Liver (tissue), 9 donors: ENCODE results near the gene MAPT. TPM values are rescaled to one million over a fixed set of nuclear protein-coding genes. Genes with fewer than 3 reads are reported as not detected.

Experiments used
- DNase-seq: peaks from one replicate; pipeline ENCODE4 v3.0.0-alpha.2; 2017; ENCODE audit warnings: low spot score
- H3K27ac ChIP-seq, 2 donors: one replicate each; pipeline ENCODE4 v1.7.0; 2013; ENCODE audit warnings: inconsistent platforms in 2 of 2, low read length in 2 of 2, control low read depth in 1 of 2, low read depth in 1 of 2, mild to moderate bottlenecking in 1 of 2
- H3K27me3 ChIP-seq, 4 donors: one replicate each; pipeline versions ENCODE4 v1.6.1 to v1.7.0; 2013; ENCODE audit warnings: low read length in 3 of 4, inconsistent platforms in 1 of 4, mild to moderate bottlenecking in 1 of 4, moderate library complexity in 1 of 4; ENCODE audit not compliant: control insufficient read depth in 4 of 4, insufficient read depth in 4 of 4
- H3K36me3 ChIP-seq, 4 donors: one replicate each; pipeline versions ENCODE4 v1.6.1 to v1.7.0; 2013; ENCODE audit warnings: low read length in 3 of 4, mild to moderate bottlenecking in 3 of 4, low read depth in 1 of 4, moderate library complexity in 1 of 4; ENCODE audit not compliant: control insufficient read depth in 4 of 4, insufficient read depth in 3 of 4
- H3K4me1 ChIP-seq, 4 donors: one replicate each; pipeline versions ENCODE4 v1.6.1 to v1.7.0; 2013; ENCODE audit warnings: low read length in 3 of 4, mild to moderate bottlenecking in 3 of 4, moderate library complexity in 1 of 4; ENCODE audit not compliant: control insufficient read depth in 4 of 4, insufficient read depth in 4 of 4
- H3K4me3 ChIP-seq, 3 donors: one replicate each; pipeline versions ENCODE4 v1.6.1 to v1.7.0; 2013; ENCODE audit warnings: low read length in 3 of 3, control low read depth in 1 of 3, low read depth in 1 of 3, mild to moderate bottlenecking in 1 of 3
- H3K9ac ChIP-seq, 2 donors: one replicate each; pipeline ENCODE4 v1.7.0; 2013; ENCODE audit warnings: low read length in 2 of 2, mild to moderate bottlenecking in 2 of 2, moderate library complexity in 2 of 2, control low read depth in 1 of 2, low read depth in 1 of 2
- H3K9me3 ChIP-seq, 4 donors: one replicate each; pipeline versions ENCODE4 v1.6.1 to v1.7.0; 2013; ENCODE audit warnings: low read length in 3 of 4; ENCODE audit not compliant: control insufficient read depth in 4 of 4
- EGR1 ChIP-seq, 2 donors: IDR thresholded peaks; 2 replicates each; pipeline ENCODE4 v1.6.1; 2016 to 2018; ENCODE audit warnings: antibody characterized with exemption in 2 of 2, low read depth in 2 of 2
- FOXA1 ChIP-seq: IDR thresholded peaks from 2 replicates; pipeline ENCODE4 v1.6.1; 2016; ENCODE audit warnings: antibody characterized with exemption
- FOXA2 ChIP-seq: IDR thresholded peaks from 2 replicates; pipeline ENCODE4 v1.6.1; 2016; ENCODE audit warnings: antibody characterized with exemption
- GABPA ChIP-seq, 2 donors: IDR thresholded peaks in 1 of 2; conservative IDR thresholded peaks in 1 of 2; 2 replicates each; pipeline ENCODE4 v1.6.1; 2016; ENCODE audit warnings: antibody characterized with exemption in 2 of 2, mild to moderate bottlenecking in 1 of 2, moderate library complexity in 1 of 2
- HNF4A ChIP-seq, 2 donors: conservative IDR thresholded peaks; 2 replicates each; pipeline ENCODE4 v1.6.1; 2016; ENCODE audit warnings: antibody characterized with exemption in 2 of 2, mild to moderate bottlenecking in 2 of 2
- HNF4G ChIP-seq: IDR thresholded peaks from 2 replicates; pipeline ENCODE4 v1.6.1; 2016; ENCODE audit warnings: antibody characterized with exemption
- JUND ChIP-seq, 2 donors: IDR thresholded peaks; 2 replicates each; pipeline ENCODE4 v1.6.1; 2016; ENCODE audit warnings: antibody characterized with exemption in 2 of 2
- RAD21 ChIP-seq, 2 donors: IDR thresholded peaks; 2 replicates each; pipeline ENCODE4 v1.6.1; 2016; ENCODE audit warnings: antibody characterized with exemption in 2 of 2, mild to moderate bottlenecking in 2 of 2
- RXRA ChIP-seq, 2 donors: IDR thresholded peaks; 2 replicates each; pipeline ENCODE4 v1.6.1; 2017 to 2018; ENCODE audit warnings: antibody characterized with exemption in 2 of 2, mild to moderate bottlenecking in 1 of 2
- SP1 ChIP-seq: IDR thresholded peaks from 2 replicates; pipeline ENCODE4 v1.6.1; 2018; ENCODE audit warnings: antibody characterized with exemption, mild to moderate bottlenecking
- TAF1 ChIP-seq: conservative IDR thresholded peaks from 2 replicates; pipeline ENCODE4 v1.6.1; 2016; ENCODE audit warnings: antibody characterized with exemption, mild to moderate bottlenecking
- YY1 ChIP-seq: IDR thresholded peaks from 2 replicates; pipeline ENCODE4 v1.6.1; 2016; ENCODE audit warnings: antibody characterized with exemption, mild to moderate bottlenecking
- WGBS: extraction: QIAGEN DNeasy Blood & Tissue Kit; methylation state at CpG from one replicate; pipeline ENCODE4 v1.1.7; 2013; 5-methylcytosine and 5-hydroxymethylcytosine counted together
- polyA plus RNA-seq, 2 donors: library from polyadenylated mRNA; stranded (reverse) in 1 of 2; unstranded in 1 of 2; fragments of 200-250 nt in 1 of 2; fragments of >200 nt in 1 of 2; fragmentation: Nextera tagmentation in 1 of 2; extraction: Ambion mirVana in 1 of 2; gene quantifications; one replicate each; pipeline versions ENCODE4 v1.2.1 to v1.2.3, GENCODE V29; 2013 to 2015
- total RNA-seq, 2 donors: library from RNA; depleted of rRNA; stranded (reverse); fragments of >200 nt; gene quantifications; one replicate each; pipeline ENCODE4 v1.2.3, GENCODE V29; 2014
- TF ChIP-seq, protein P1 (sequence below): IDR thresholded peaks from 2 replicates; pipeline ENCODE4 v1.6.1; 2016; ENCODE audit warnings: antibody characterized with exemption
- TF ChIP-seq, protein P2 (sequence below): IDR thresholded peaks from 2 replicates; pipeline ENCODE4 v1.6.1; 2016; ENCODE audit warnings: antibody characterized with exemption, mild to moderate bottlenecking
- TF ChIP-seq, protein P3 (sequence below): fragments of 150-350 bp; IDR thresholded peaks from 2 replicates; pipeline ENCODE4 v1.5.1; 2017; ENCODE audit warnings: improper control_type of control experiment, low read depth, low read length; ENCODE audit not compliant: missing input control
- donor health status: healthy.
- donor health status: healthy.
- donor health status: healthy.
- donor health status: healthy.
- donor health status: healthy.

Gene MAPT
- total and polyA plus RNA-seq, 4 donors: 0.05 to 0.67 (median 0.27) TPM

DNA sequence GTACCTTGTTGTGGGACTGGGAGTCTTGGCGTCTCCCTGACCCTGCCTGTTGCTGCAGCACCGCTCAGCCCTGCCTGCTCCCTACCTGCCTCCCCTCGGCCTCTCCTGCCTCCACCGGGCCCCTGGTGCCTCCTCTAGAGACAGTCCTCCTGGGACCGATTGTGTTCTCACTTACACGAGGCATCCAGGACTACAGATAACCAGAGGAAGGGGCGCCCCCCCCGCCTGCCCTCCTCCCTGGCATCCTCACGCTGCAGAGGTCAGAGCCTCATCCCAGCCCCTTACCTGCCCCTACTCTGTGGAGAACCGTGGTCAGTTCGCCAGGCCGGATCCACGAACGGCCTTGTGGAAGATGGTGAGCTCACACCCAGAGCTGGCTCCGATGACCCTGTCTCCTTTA is 24.8 kb downstream of the MAPT start:
- DNase-seq: no peak
- TF ChIP-seq HNF4G: no peak
- TF ChIP-seq, protein P1, sequence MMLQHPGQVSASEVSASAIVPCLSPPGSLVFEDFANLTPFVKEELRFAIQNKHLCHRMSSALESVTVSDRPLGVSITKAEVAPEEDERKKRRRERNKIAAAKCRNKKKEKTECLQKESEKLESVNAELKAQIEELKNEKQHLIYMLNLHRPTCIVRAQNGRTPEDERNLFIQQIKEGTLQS: no peak

DNA sequence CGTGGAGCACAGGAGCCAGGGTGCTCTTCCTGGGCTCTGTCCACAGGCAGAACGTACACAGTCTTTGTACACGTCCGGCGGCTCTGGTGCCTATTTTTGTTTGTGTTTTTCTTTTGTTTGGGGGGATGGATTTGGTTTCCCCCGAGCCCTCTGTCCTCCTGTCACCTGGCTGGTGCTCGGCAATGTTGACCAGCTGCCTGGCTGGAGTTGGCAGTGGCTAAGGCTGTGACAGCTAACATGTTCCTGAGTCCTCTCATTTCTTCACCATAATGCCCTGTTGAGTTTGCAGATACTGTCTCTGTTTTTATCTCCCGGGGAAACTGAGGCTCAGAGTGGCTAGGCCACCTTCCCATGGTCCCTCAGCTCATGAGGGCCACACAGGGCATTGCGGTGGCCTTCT is 25.7 kb downstream of the MAPT start:
- H3K4me1 ChIP-seq: peaks cover 6 to 25% (median 21%) of the 10 kb centered on the region in 4 donors
- TF ChIP-seq, protein P2, sequence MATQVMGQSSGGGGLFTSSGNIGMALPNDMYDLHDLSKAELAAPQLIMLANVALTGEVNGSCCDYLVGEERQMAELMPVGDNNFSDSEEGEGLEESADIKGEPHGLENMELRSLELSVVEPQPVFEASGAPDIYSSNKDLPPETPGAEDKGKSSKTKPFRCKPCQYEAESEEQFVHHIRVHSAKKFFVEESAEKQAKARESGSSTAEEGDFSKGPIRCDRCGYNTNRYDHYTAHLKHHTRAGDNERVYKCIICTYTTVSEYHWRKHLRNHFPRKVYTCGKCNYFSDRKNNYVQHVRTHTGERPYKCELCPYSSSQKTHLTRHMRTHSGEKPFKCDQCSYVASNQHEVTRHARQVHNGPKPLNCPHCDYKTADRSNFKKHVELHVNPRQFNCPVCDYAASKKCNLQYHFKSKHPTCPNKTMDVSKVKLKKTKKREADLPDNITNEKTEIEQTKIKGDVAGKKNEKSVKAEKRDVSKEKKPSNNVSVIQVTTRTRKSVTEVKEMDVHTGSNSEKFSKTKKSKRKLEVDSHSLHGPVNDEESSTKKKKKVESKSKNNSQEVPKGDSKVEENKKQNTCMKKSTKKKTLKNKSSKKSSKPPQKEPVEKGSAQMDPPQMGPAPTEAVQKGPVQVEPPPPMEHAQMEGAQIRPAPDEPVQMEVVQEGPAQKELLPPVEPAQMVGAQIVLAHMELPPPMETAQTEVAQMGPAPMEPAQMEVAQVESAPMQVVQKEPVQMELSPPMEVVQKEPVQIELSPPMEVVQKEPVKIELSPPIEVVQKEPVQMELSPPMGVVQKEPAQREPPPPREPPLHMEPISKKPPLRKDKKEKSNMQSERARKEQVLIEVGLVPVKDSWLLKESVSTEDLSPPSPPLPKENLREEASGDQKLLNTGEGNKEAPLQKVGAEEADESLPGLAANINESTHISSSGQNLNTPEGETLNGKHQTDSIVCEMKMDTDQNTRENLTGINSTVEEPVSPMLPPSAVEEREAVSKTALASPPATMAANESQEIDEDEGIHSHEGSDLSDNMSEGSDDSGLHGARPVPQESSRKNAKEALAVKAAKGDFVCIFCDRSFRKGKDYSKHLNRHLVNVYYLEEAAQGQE: no peak
- TF ChIP-seq RXRA (IDR thresholded peaks at IDR 0.05): no peak
- TF ChIP-seq TAF1: no peak
- TF ChIP-seq JUND (IDR thresholded peaks at IDR 0.05): no peak
- TF ChIP-seq EGR1 (IDR thresholded peaks at IDR 0.05; ENCODE audit: low read depth in 2 of 2): no peak
- TF ChIP-seq, protein P3, sequence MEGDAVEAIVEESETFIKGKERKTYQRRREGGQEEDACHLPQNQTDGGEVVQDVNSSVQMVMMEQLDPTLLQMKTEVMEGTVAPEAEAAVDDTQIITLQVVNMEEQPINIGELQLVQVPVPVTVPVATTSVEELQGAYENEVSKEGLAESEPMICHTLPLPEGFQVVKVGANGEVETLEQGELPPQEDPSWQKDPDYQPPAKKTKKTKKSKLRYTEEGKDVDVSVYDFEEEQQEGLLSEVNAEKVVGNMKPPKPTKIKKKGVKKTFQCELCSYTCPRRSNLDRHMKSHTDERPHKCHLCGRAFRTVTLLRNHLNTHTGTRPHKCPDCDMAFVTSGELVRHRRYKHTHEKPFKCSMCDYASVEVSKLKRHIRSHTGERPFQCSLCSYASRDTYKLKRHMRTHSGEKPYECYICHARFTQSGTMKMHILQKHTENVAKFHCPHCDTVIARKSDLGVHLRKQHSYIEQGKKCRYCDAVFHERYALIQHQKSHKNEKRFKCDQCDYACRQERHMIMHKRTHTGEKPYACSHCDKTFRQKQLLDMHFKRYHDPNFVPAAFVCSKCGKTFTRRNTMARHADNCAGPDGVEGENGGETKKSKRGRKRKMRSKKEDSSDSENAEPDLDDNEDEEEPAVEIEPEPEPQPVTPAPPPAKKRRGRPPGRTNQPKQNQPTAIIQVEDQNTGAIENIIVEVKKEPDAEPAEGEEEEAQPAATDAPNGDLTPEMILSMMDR: no peak
- TF ChIP-seq SP1: no peak
- TF ChIP-seq YY1: no peak
- TF ChIP-seq HNF4A (conservative IDR thresholded peaks at IDR 0.05): no peak
- no peak for TF ChIP-seq GABPA (IDR thresholded peaks at IDR 0.05 in 1 of 2, conservative IDR thresholded peaks at IDR 0.05 in 1 of 2)
- TF ChIP-seq RAD21 (IDR thresholded peaks at IDR 0.05): no peak
- TF ChIP-seq HNF4G: no peak
- no peak for TF ChIP-seq FOXA1
- TF ChIP-seq FOXA2: no peak
- no peak for DNase-seq
- 80% methylated on average over 9 of the region's 9 CpGs for WGBS
- no peak overlapping the region for H3K4me3 ChIP-seq
- H3K36me3 ChIP-seq: peaks cover 0 to 24% (median 19%) of the 10 kb centered on the region in 4 donors
- no peaks in the 10 kb centered on the region for H3K9me3 ChIP-seq
- no peak overlapping the region for H3K9ac ChIP-seq
- H3K27me3 ChIP-seq: no peaks in the 10 kb centered on the region
- H3K27ac ChIP-seq: no peak overlapping the region

More for the DNA sequence above, 24.8 kb downstream of the MAPT start:
- Histone ChIP-seq H3K36me3 (peaks cover 0 to 24% (median 19%) of the 10 kb centered on the region in 4 donors), H3K4me1 (peaks cover 2 to 21% (median 11%) of the 10 kb centered on the region in 4 donors), H3K9ac (no peak overlapping the region), H3K9me3 (no peaks in the 10 kb centered on the region), H3K27me3 (no peaks in the 10 kb centered on the region), H3K27ac (no peak overlapping the region), H3K4me3 (no peak overlapping the region)
- WGBS: 87% methylated on average over 15 of the region's 15 CpGs
